Breast epithelium (tissue), 4 donors: ENCODE results near the gene SCRT2. TPM values are rescaled to one million over a fixed set of nuclear protein-coding genes. Genes with fewer than 3 reads are reported as not detected.

ENCODE experiments used
- DNase-seq, 2 donors: peaks; one replicate each; pipeline ENCODE4 v3.0.0-alpha.2; 2019; ENCODE audit warnings: low spot score in 2 of 2
- H3K27ac ChIP-seq, 2 donors: fragments of 200-600 bp; sonication (generic) in 1 of 2; one replicate each; pipeline ENCODE4 v1.5.1; 2016 to 2019; ENCODE audit warnings: mild to moderate bottlenecking in 1 of 2
- H3K27me3 ChIP-seq, 2 donors: fragments of 200-600 bp; sonication (generic) in 1 of 2; one replicate each; pipeline versions ENCODE4 v1.5.1 to v1.6.0; 2017 to 2019; ENCODE audit warnings: control low read depth in 1 of 2, mild to moderate bottlenecking in 1 of 2
- H3K36me3 ChIP-seq: fragments of 200-600 bp; one replicate; pipeline ENCODE4 v1.5.1; 2019
- H3K4me1 ChIP-seq, 2 donors: fragments of 200-600 bp; sonication (generic); one replicate each; pipeline ENCODE4 v1.5.1; 2016 to 2019; ENCODE audit warnings: control low read depth in 1 of 2
- H3K4me3 ChIP-seq, 3 donors: fragments of 200-600 bp; sonication (generic); 1 replicate in 2 of 3; 2 replicates in 1 of 3; pipeline ENCODE4 v1.5.1; 2016 to 2019; ENCODE audit warnings: mild to moderate bottlenecking in 3 of 3, moderate library complexity in 2 of 3
- H3K9me3 ChIP-seq, 2 donors: fragments of 200-600 bp; sonication (generic) in 1 of 2; one replicate each; pipeline ENCODE4 v1.5.1; 2016 to 2019; ENCODE audit warnings: control low read depth in 1 of 2
- CTCF ChIP-seq, 3 donors: fragments of 450-650 bp; IDR thresholded peaks; one replicate each; pipeline ENCODE4 v1.5.1; 2016 to 2017; ENCODE audit warnings: antibody characterized with exemption in 3 of 3, mild to moderate bottlenecking in 3 of 3, moderate library complexity in 3 of 3
- POLR2A ChIP-seq: fragments of 450-650 bp; IDR thresholded peaks from one replicate; pipeline ENCODE4 v1.6.1; 2016; ENCODE audit warnings: antibody characterized with exemption, mild to moderate bottlenecking, moderate library complexity
- POLR2AphosphoS5 ChIP-seq, 3 donors: sonication (generic); formaldehyde crosslinking; IDR thresholded peaks; one replicate each; pipeline ENCODE4 v1.6.1; 2017; ENCODE audit warnings: antibody characterized with exemption in 3 of 3
- intact Hi-C: fragments of 100-400 bp; cut with DNase I; formaldehyde crosslinking; loops from one replicate; pipeline ENCODE4 v1.15.1; 2023; ENCODE audit warnings: low total_unique reads
- total RNA-seq, 3 donors: library from RNA; depleted of rRNA; stranded (reverse); fragments of >200 nt; gene quantifications; one replicate each; pipeline ENCODE4 v1.1.0, GENCODE V29; 2016

Gene SCRT2
- total RNA-seq, 3 donors from 2014 or later = not detected

GRCh38 chr20:647479-648019 lies 28.1 kb downstream of the SCRT2 start:
- H3K4me3 ChIP-seq = no peak overlapping the region
- no peaks in the 10 kb centered on the region for H3K4me1 ChIP-seq
- H3K36me3 ChIP-seq = peaks cover 10% of the 10 kb centered on the region
- H3K27me3 ChIP-seq = no peaks in the 10 kb centered on the region
- no peak for TF ChIP-seq CTCF (IDR thresholded peaks at IDR 0.05)
- no peak overlapping the region for H3K27ac ChIP-seq
- H3K9me3 ChIP-seq = peaks cover 0 to 11% of the 10 kb centered on the region in 2 donors
- DNase-seq = no peak
- intact Hi-C loops = loop anchor here (10.0 kb wide), 1 partner anchor 83 kb away; no protein-coding TSS in a partner anchor

DNA sequence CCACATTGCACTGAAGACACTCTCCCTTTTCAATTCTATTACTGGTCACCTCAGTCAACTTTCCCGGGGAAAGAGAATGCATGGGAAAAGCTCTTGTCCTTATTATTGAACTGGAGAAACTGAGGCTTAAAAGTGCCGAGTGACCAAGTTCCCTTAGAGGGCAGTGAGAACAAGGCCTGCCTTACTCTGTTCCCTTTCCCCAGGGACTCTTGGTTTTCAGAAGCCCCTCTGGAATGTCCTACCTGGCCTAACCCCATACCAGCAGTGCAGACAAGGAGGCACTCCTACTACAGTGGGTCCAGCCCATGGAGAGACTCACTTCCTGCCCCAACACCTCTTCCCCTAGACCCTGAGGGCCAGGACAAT lies 28.8 kb downstream of the SCRT2 start:
- Histone ChIP-seq H3K27me3 (no peaks in the 10 kb centered on the region), H3K4me1 (no peaks in the 10 kb centered on the region), H3K9me3 (peaks cover 0 to 11% of the 10 kb centered on the region in 2 donors), H3K36me3 (peaks cover 10% of the 10 kb centered on the region), H3K4me3 (no peak overlapping the region), H3K27ac (no peak overlapping the region)
- no peak for DNase-seq
- TF ChIP-seq CTCF (IDR thresholded peaks at IDR 0.05) = no peak
- TF ChIP-seq POLR2AphosphoS5 (IDR thresholded peaks at IDR 0.05) = no peak
- no peak for TF ChIP-seq POLR2A
- intact Hi-C loops = loop anchor here (10.0 kb wide), 1 partner anchor 82 kb away; no protein-coding TSS in a partner anchor

DNA sequence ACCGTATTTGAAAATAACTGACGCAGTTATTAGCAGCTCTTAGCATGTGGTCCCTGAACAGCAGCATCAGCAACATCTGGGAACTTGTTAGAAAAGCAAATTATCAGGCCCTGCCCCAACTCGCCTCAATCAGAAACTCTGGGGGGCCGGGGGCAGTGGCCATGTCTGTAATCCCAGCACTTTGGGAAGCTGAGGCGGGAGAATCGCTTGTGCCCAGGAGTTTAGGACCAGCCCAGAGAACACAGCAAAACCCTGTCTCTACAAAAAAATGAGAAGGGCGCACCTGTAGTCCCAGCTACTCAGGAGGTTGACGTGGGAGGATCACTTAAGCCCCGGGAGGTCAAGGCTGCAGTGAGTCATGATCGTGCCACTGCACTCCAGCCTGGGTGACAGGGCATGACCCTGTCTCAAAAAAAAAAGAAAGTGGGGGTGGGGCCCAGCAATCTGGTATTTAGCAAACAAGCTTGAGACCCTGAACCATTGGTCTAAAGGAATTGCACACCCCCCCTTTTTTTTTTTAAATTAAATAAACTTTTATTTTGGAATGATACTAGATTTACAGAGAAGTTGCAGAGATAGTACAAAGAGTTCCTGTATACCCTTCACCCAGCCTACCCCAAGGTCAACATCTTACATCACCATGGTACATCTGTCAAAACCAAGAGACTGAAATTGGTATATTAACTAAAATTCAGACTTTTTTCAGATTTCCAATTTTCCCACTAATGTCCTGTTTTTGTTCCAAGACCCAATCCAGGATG lies 29.3 kb downstream of the SCRT2 start:
- Histone ChIP-seq H3K4me1 (no peaks in the 10 kb centered on the region), H3K4me3 (no peak overlapping the region), H3K27ac (no peak overlapping the region), H3K9me3 (peaks cover 0 to 11% of the 10 kb centered on the region in 2 donors), H3K36me3 (peaks cover 10% of the 10 kb centered on the region), H3K27me3 (no peaks in the 10 kb centered on the region)
- intact Hi-C loops = loop anchor here (10.0 kb wide), 1 partner anchor 81 kb away; no protein-coding TSS in a partner anchor
- TF ChIP-seq CTCF (IDR thresholded peaks at IDR 0.05) (no peak), POLR2AphosphoS5 (IDR thresholded peaks at IDR 0.05) (no peak), POLR2A (no peak)
- DNase-seq = no peak

GRCh38 chr20:645318-646106 lies 30.1 kb downstream of the SCRT2 start:
- no peak overlapping the region for H3K27ac ChIP-seq
- H3K9me3 ChIP-seq = peaks cover 0 to 11% of the 10 kb centered on the region in 2 donors
- H3K4me3 ChIP-seq = no peak overlapping the region
- no peaks in the 10 kb centered on the region for H3K27me3 ChIP-seq
- DNase-seq = peak; percentile 30 to 69
- peaks cover 10% of the 10 kb centered on the region for H3K36me3 ChIP-seq
- no peaks in the 10 kb centered on the region for H3K4me1 ChIP-seq
- no peak for TF ChIP-seq POLR2AphosphoS5 (IDR thresholded peaks at IDR 0.05)
- TF ChIP-seq CTCF (IDR thresholded peaks at IDR 0.05) = peak; percentile 58 to 92 (median 73)
- TF ChIP-seq POLR2A = no peak
- intact Hi-C loops = loop anchor here (10.0 kb wide), 1 partner anchor 81 kb away; no protein-coding TSS in a partner anchor
